Astrocyte (in vitro differentiated cells and primary cell): ENCODE measurements around the gene MMS19.

Experiments used
- CTCF ChIP-seq: IDR thresholded peaks from 2 replicates; pipeline ENCODE4 v1.5.1; 2011; ENCODE audit warnings: low read depth, mild to moderate bottlenecking, inconsistent platforms, low read length, moderate library complexity; ENCODE audit not compliant: insufficient read depth
- EZH2 ChIP-seq: IDR thresholded peaks from 2 replicates; pipeline ENCODE4 v1.6.1; 2012; ENCODE audit warnings: mild to moderate bottlenecking, low read length, inconsistent platforms; ENCODE audit not compliant: insufficient read depth

- TF ChIP-seq CTCF (no peak), EZH2 (no peak)
Observed at GRCh38 chr10:97537186-97537869, 39.1 kb upstream of the MMS19 start.
